HepG2 (cell line): ENCODE results near the gene MAPK6. TPM values are rescaled to one million over a fixed set of nuclear protein-coding genes. Genes with fewer than 3 reads are reported as not detected.

Source experiments
- CEBPG ChIP-seq: IDR thresholded peaks from 2 replicates; pipeline ENCODE4 v1.6.1; 2016
- FLYWCH1 ChIP-seq: sonication (generic); formaldehyde crosslinking; IDR thresholded peaks from 2 replicates; pipeline ENCODE4 v1.8.1; 2023; ENCODE audit warnings: mild to moderate bottlenecking, missing genetic modification reagents
- GATAD2A ChIP-seq: IDR thresholded peaks from 2 replicates; pipeline ENCODE4 v1.6.1; 2016
- HHEX ChIP-seq: IDR thresholded peaks from 2 replicates; pipeline ENCODE4 v1.6.1; 2016; ENCODE audit warnings: control low read depth
- KDM4B ChIP-seq: sonication (generic); formaldehyde crosslinking; IDR thresholded peaks from 2 replicates; pipeline ENCODE4 v1.4.0; 2020; ENCODE audit warnings: missing genetic modification reagents
- MAFF ChIP-seq: IDR thresholded peaks from 2 replicates; pipeline ENCODE4 v1.6.1; 2011; ENCODE audit warnings: low read depth, low read length, improper control_type of control experiment
- MAFK ChIP-seq, 2 experiments: IDR thresholded peaks in 1 of 2; conservative IDR thresholded peaks in 1 of 2; 2 replicates each; pipeline ENCODE4 v1.6.1; 2011; ENCODE audit warnings: improper control_type of control experiment in 2 of 2, low read length in 2 of 2
- MIER3 ChIP-seq: IDR thresholded peaks from 2 replicates; pipeline ENCODE4 v1.6.1; 2016; ENCODE audit warnings: missing compliant biosample characterization, borderline replicate concordance
- MXI1 ChIP-seq: IDR thresholded peaks from 3 replicates; pipeline ENCODE4 v1.6.1; 2012; ENCODE audit warnings: low read depth, low read length, inconsistent platforms, borderline replicate concordance
- SMAD3 ChIP-seq: sonication (generic); formaldehyde crosslinking; IDR thresholded peaks from 2 replicates; pipeline ENCODE4 v1.4.0; 2020; ENCODE audit warnings: missing genetic modification reagents
- ZNF260 ChIP-seq: sonication (generic); formaldehyde crosslinking; IDR thresholded peaks from 2 replicates; pipeline ENCODE4 v1.4.0; 2020; ENCODE audit warnings: missing genetic modification reagents, low read depth, mild to moderate bottlenecking, borderline replicate concordance
- polyA plus RNA-seq, 8 experiments: library from polyadenylated mRNA; depleted of rRNA in 3 of 8; stranded (reverse) in 7 of 8; unstranded in 1 of 8; fragments of >200 nt; fragmentation: Illumina TruSeq in 4 of 8; extraction: Trizol in 4 of 8; gene quantifications; 2 replicates each; pipeline versions ENCODE4 v1.2.1 to v1.2.3, GENCODE V29; 2011 to 2016; ENCODE audit warnings: low read depth in 4 of 8, missing spikeins in 1 of 8, mixed read lengths in 1 of 8; ENCODE audit not compliant: insufficient read depth in 1 of 8
- total RNA-seq, 5 experiments: library from RNA; depleted of rRNA; stranded (reverse); fragments of >200 nt; fragmentation: Illumina TruSeq; extraction: Trizol; gene quantifications; 2 replicates each; pipeline ENCODE4 v1.2.3, GENCODE V29; 2016; ENCODE audit warnings: low read depth in 1 of 5
- TF ChIP-seq, protein P1 (sequence below): sonication (generic); formaldehyde crosslinking; IDR thresholded peaks from 2 replicates; pipeline ENCODE4 v1.4.0; 2020; ENCODE audit warnings: missing genetic modification reagents
- TF ChIP-seq, protein P2 (sequence below): sonication (generic); formaldehyde crosslinking; IDR thresholded peaks from 2 replicates; pipeline ENCODE4 v1.4.0; 2020; ENCODE audit warnings: missing genetic modification reagents, borderline replicate concordance
- TF ChIP-seq, protein P3 (sequence below): sonication (generic); formaldehyde crosslinking; IDR thresholded peaks from 2 replicates; pipeline ENCODE4 v1.4.0; 2020; ENCODE audit warnings: missing genetic modification reagents
- TF ChIP-seq, protein P4 (sequence below): sonication (generic); formaldehyde crosslinking; IDR thresholded peaks from 2 replicates; pipeline ENCODE4 v1.4.0; 2020; ENCODE audit warnings: mild to moderate bottlenecking, missing genetic modification reagents

The MAPK6 gene
- total and polyA plus RNA-seq, 2 of the 13 experiments (the other 11 are each of a cell fraction or from before 2014, with no cell fraction given) = 89.5 to 99.7 TPM

DNA sequence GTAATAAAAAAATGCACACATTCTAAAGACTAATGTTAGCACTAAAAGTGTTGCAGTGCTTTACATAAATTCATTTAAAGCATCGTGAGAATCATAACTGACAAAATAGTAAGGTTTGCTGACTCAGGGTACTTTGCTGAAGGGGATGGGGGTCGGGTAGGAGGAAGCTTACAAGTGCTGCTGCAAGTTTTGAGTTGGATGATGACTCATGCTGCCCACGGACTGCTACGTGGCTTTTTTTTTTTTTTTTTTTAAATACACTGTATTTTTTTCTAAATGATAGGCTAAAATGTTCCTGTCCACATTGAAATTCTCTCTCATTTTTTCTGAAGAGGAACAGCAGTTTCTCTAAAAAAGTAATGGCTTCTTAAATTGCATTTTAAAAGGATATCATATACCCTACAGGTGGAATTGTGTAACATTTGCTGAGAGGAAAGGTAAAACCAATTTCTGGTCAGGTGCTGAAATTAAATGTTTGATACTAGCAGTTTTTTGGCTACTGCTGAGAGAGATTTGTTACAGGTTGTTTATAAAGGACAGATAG is 2.2 kb downstream of the MAPK6 start (continued):
- TF ChIP-seq MAFK (conservative IDR thresholded peaks at IDR 0.05 in 1 of 2, IDR thresholded peaks at IDR 0.05 in 1 of 2; ENCODE audit: low read length in 2 of 2) (peak; percentile 97 to 98), ZNF260 (no peak), KDM4B (CRISPR knock-in tag) (no peak), CEBPG (CRISPR knock-in tag) (peak; percentile 56; the same call in 1 of the 2 replicates), MAFF (peak; percentile 98), FLYWCH1 (CRISPR knock-in tag) (no peak), HHEX (CRISPR knock-in tag) (no peak), MIER3 (CRISPR knock-in tag) (no peak), GATAD2A (CRISPR knock-in tag) (peak; percentile 58), SMAD3 (CRISPR knock-in tag) (no peak), MXI1 (no peak; the same call in 2 of the 3 replicates)
- TF ChIP-seq, protein P1, sequence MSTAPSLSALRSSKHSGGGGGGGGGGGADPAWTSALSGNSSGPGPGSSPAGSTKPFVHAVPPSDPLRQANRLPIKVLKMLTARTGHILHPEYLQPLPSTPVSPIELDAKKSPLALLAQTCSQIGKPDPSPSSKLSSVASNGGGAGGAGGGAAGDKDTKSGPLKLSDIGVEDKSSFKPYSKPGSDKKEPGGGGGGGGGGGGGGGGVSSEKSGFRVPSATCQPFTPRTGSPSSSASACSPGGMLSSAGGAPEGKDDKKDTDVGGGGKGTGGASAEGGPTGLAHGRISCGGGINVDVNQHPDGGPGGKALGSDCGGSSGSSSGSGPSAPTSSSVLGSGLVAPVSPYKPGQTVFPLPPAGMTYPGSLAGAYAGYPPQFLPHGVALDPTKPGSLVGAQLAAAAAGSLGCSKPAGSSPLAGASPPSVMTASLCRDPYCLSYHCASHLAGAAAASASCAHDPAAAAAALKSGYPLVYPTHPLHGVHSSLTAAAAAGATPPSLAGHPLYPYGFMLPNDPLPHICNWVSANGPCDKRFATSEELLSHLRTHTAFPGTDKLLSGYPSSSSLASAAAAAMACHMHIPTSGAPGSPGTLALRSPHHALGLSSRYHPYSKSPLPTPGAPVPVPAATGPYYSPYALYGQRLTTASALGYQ (CRISPR knock-in tag) = no peak
- TF ChIP-seq, protein P2, sequence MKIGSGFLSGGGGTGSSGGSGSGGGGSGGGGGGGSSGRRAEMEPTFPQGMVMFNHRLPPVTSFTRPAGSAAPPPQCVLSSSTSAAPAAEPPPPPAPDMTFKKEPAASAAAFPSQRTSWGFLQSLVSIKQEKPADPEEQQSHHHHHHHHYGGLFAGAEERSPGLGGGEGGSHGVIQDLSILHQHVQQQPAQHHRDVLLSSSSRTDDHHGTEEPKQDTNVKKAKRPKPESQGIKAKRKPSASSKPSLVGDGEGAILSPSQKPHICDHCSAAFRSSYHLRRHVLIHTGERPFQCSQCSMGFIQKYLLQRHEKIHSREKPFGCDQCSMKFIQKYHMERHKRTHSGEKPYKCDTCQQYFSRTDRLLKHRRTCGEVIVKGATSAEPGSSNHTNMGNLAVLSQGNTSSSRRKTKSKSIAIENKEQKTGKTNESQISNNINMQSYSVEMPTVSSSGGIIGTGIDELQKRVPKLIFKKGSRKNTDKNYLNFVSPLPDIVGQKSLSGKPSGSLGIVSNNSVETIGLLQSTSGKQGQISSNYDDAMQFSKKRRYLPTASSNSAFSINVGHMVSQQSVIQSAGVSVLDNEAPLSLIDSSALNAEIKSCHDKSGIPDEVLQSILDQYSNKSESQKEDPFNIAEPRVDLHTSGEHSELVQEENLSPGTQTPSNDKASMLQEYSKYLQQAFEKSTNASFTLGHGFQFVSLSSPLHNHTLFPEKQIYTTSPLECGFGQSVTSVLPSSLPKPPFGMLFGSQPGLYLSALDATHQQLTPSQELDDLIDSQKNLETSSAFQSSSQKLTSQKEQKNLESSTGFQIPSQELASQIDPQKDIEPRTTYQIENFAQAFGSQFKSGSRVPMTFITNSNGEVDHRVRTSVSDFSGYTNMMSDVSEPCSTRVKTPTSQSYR (CRISPR knock-in tag) = peak; percentile 50; the same call in 1 of the 2 replicates
- TF ChIP-seq, protein P3, sequence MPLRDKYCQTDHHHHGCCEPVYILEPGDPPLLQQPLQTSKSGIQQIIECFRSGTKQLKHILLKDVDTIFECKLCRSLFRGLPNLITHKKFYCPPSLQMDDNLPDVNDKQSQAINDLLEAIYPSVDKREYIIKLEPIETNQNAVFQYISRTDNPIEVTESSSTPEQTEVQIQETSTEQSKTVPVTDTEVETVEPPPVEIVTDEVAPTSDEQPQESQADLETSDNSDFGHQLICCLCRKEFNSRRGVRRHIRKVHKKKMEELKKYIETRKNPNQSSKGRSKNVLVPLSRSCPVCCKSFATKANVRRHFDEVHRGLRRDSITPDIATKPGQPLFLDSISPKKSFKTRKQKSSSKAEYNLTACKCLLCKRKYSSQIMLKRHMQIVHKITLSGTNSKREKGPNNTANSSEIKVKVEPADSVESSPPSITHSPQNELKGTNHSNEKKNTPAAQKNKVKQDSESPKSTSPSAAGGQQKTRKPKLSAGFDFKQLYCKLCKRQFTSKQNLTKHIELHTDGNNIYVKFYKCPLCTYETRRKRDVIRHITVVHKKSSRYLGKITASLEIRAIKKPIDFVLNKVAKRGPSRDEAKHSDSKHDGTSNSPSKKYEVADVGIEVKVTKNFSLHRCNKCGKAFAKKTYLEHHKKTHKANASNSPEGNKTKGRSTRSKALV = no peak
- TF ChIP-seq, protein P4, sequence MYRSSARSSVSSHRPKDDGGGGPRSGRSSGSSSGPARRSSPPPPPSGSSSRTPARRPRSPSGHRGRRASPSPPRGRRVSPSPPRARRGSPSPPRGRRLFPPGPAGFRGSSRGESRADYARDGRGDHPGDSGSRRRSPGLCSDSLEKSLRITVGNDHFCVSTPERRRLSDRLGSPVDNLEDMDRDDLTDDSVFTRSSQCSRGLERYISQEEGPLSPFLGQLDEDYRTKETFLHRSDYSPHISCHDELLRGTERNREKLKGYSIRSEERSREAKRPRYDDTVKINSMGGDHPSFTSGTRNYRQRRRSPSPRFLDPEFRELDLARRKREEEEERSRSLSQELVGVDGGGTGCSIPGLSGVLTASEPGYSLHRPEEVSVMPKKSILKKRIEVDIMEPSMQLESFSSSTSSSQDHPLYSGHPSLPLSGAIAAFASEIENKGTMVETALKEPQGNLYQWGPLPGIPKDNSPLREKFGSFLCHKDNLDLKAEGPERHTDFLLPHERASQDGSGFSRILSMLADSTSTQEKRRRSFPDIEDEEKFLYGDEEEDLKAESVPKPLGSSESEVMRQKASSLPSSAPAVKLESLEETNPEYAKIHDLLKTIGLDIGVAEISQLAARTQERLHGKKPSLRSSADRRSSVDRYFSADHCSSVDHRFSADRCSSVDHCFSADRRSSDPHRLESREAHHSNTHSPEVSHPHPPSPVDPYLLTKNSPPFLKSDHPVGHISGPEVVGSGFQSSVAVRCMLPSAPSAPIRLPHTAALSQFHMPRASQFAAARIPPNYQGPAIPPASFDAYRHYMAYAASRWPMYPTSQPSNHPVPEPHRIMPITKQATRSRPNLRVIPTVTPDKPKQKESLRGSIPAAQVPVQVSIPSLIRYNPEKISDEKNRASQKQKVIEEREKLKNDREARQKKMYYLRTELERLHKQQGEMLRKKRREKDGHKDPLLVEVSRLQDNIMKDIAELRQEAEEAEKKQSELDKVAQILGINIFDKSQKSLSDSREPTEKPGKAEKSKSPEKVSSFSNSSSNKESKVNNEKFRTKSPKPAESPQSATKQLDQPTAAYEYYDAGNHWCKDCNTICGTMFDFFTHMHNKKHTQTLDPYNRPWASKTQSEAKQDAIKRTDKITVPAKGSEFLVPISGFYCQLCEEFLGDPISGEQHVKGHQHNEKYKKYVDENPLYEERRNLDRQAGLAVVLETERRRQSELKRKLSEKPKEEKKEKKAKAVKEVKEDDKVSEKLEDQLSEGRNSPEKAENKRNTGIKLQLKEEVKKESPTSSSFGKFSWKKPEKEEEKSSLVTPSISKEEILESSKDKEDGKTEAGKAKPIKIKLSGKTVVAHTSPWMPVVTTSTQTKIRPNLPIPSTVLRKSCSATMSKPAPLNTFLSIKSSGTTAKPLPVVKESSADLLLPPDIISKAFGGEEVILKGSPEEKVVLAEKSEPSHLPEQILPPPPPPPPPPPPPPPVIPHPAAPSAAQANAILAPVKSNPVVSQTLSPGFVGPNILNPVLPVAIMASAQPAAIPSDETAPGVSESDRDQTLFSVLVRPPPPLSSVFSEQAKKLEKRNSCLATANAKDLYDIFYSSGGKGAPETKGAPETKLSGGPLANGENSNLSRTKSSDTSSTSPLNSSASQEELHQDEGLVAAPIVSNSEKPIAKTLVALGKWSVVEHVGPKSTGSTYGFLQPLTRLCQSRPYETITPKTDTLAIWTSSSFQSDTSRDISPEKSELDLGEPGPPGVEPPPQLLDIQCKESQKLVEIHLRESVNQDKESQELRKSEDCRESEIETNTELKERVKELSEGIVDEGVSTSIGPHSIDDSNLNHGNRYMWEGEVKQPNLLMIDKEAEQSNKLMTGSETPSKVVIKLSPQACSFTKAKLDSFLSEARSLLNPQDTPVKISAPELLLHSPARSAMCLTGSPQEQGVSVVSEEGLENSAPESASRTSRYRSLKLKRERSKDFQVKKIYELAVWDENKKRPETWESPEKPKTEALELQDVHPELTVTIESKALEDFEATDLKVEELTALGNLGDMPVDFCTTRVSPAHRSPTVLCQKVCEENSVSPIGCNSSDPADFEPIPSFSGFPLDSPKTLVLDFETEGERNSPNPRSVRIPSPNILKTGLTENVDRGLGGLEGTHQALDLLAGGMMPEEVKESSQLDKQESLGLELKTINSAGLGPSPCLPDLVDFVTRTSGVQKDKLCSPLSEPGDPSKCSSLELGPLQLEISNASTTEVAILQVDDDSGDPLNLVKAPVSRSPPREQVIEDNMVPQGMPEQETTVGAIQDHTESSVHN (CRISPR knock-in tag) = no peak
